HepG2 (cell line): ENCODE results near the gene ZNF581. TPM values are rescaled to one million over a fixed set of nuclear protein-coding genes. Genes with fewer than 3 reads are reported as not detected.

ENCODE experiments used
- ATAC-seq: fragments of 200-7000 bp; cut with Tn5 transposase; 3 replicates; pipeline ENCODE4 v1.9.1; 2020; ENCODE audit warnings: mild to moderate bottlenecking, moderate library complexity
- BruUV-seq: library from RNA; stranded (reverse); fragments of 400-500 nt; replicated peaks from 2 replicates; lab custom pipeline; 2021; lab: Mats Ljungman, UMichigan
- CTCF ChIA-PET: fragments of 300-600 bp; formaldehyde crosslinking; extraction: SDS; loops from one replicate; lab custom pipeline; 2021; ENCODE audit warnings: low total read pairs, inconsistent platforms, low intra/inter-chr PET ratio; lab: Yijun Ruan, JAX
- POLR2A ChIA-PET: fragments of 350-600 bp; sonication (Branson Sonifier 250); formaldehyde crosslinking; loops from one replicate; lab custom pipeline; 2020; ENCODE audit warnings: antibody characterized with exemption, inconsistent platforms; lab: Yijun Ruan, JAX
- DNase-seq: peaks from one replicate; pipeline ENCODE4 v3.0.0-alpha.2; 2015; ENCODE audit warnings: low spot score
- FAIRE-seq: peaks from 3 replicates; lab custom pipeline; 2011; peaks lifted over from hg19 to GRCh38; lab: Jason Lieb, UNC
- H2AFZ ChIP-seq: one replicate; pipeline ENCODE4 v1.6.1; 2011; ENCODE audit warnings: low read length, inconsistent platforms
- H3K27ac ChIP-seq: fragments of 300-600 bp; 3 replicates; pipeline ENCODE4 v1.8.0; 2011; ENCODE audit warnings: mixed run types, mild to moderate bottlenecking, mixed read lengths, low read length, inconsistent platforms; ENCODE audit not compliant: insufficient read depth; ENCODE audit errors: extremely low read length
- H3K27me3 ChIP-seq, 2 experiments: fragments of 200-600 bp in 1 of 2; 2 replicates in 1 of 2; 3 replicates in 1 of 2; pipeline versions ENCODE4 v1.6.0 to v1.8.0; 2011; ENCODE audit warnings: low read length in 2 of 2, mild to moderate bottlenecking in 2 of 2, moderate library complexity in 2 of 2, inconsistent platforms in 1 of 2; ENCODE audit not compliant: insufficient read depth in 2 of 2, control insufficient read depth in 1 of 2
- H3K36me3 ChIP-seq, 2 experiments: fragments of 200-600 bp in 1 of 2; replicated peaks in 1 of 2; 2 replicates in 1 of 2; 3 replicates in 1 of 2; pipeline versions ENCODE4 v1.5.1 to v1.8.0; 2011; ENCODE audit warnings: low read length in 2 of 2, inconsistent platforms in 1 of 2; ENCODE audit not compliant: insufficient read depth in 2 of 2, control insufficient read depth in 1 of 2
- H3K4me1 ChIP-seq: 2 replicates; pipeline ENCODE4 v1.5.1; 2012; ENCODE audit warnings: low read length, inconsistent platforms; ENCODE audit not compliant: insufficient read depth
- H3K4me2 ChIP-seq: 2 replicates; pipeline ENCODE4 v1.6.0; 2011; ENCODE audit warnings: low read depth, low read length, inconsistent platforms
- H3K4me3 ChIP-seq, 3 experiments: fragments of 200-600 bp in 1 of 3; sonication (generic), shearing (Covaris generic) in 1 of 3; replicated peaks in 1 of 3; 2 replicates each; pipeline ENCODE4 v1.5.1; 2011 to 2016; ENCODE audit warnings: low read length in 3 of 3, inconsistent platforms in 2 of 3, low read depth in 2 of 3, mild to moderate bottlenecking in 2 of 3, control low read depth in 1 of 3, mixed read lengths in 1 of 3; ENCODE audit not compliant: insufficient read depth in 1 of 3
- H3K79me2 ChIP-seq: one replicate; pipeline ENCODE4 v1.6.1; 2011; ENCODE audit warnings: low read length, inconsistent platforms; ENCODE audit not compliant: insufficient read depth
- H3K9ac ChIP-seq: 2 replicates; pipeline ENCODE4 v1.6.0; 2011; ENCODE audit warnings: mild to moderate bottlenecking, low read depth, low read length, inconsistent platforms; ENCODE audit not compliant: insufficient read depth
- H3K9me3 ChIP-seq: 2 replicates; pipeline ENCODE4 v1.5.1; 2012; ENCODE audit warnings: mild to moderate bottlenecking, low read length
- H4K20me1 ChIP-seq: 2 replicates; pipeline ENCODE4 v1.6.0; 2011; ENCODE audit warnings: inconsistent platforms, mild to moderate bottlenecking, low read length, moderate library complexity; ENCODE audit not compliant: insufficient read depth
- AGO2 ChIP-seq: fragments of 200-400 bp; formaldehyde crosslinking; optimal IDR thresholded peaks from 2 replicates; pipeline ENCODE3; 2017; ENCODE audit warnings: mild to moderate bottlenecking, low read depth, low read length, moderate library complexity
- DMAP1 ChIP-seq: IDR thresholded peaks from 2 replicates; pipeline ENCODE4 v1.6.1; 2016
- GABPB1 ChIP-seq: IDR thresholded peaks from 2 replicates; pipeline ENCODE4 v1.6.1; 2016; ENCODE audit warnings: mild to moderate bottlenecking, missing genetic modification reagents, moderate library complexity, missing compliant biosample characterization
- NCOA5 ChIP-seq: sonication (generic); formaldehyde crosslinking; IDR thresholded peaks from 2 replicates; pipeline ENCODE4 v1.4.0; 2020; ENCODE audit warnings: missing genetic modification reagents
- RBFOX2 ChIP-seq: fragments of 200-400 bp; formaldehyde crosslinking; IDR thresholded peaks from 2 replicates; pipeline ENCODE4 v1.6.1; 2017; ENCODE audit warnings: low read depth, mild to moderate bottlenecking, low read length
- RBM22 ChIP-seq: fragments of 200-400 bp; formaldehyde crosslinking; optimal IDR thresholded peaks from 2 replicates; pipeline ENCODE3; 2017; ENCODE audit warnings: mild to moderate bottlenecking, low read length, moderate library complexity
- SMARCE1 ChIP-seq: fragments of 450-650 bp; IDR thresholded peaks from 2 replicates; pipeline ENCODE4 v1.6.1; 2017; ENCODE audit warnings: borderline replicate concordance
- SMC3 ChIP-seq: IDR thresholded peaks from 2 replicates; pipeline ENCODE4 v1.6.1; 2011; ENCODE audit warnings: low read length, improper control_type of control experiment
- ZNF687 ChIP-seq: sonication (generic); formaldehyde crosslinking; IDR thresholded peaks from 2 replicates; pipeline ENCODE4 v1.5.1; 2020; ENCODE audit warnings: mild to moderate bottlenecking, missing genetic modification reagents, moderate library complexity
- ZSCAN30 ChIP-seq: sonication (generic); formaldehyde crosslinking; IDR thresholded peaks from 2 replicates; pipeline ENCODE4 v1.5.0; 2020; ENCODE audit warnings: mild to moderate bottlenecking, missing genetic modification reagents
- WGBS: methylation state at CpG from one replicate; pipeline ENCODE4 v1.1.6; 2017; ENCODE audit warnings: low lambda C conversion rate; 5-methylcytosine and 5-hydroxymethylcytosine counted together
- in situ Hi-C: cut with HindIII; loops from 2 replicates; pipeline ENCODE4 v1.10.0; 2017; ENCODE audit warnings: low pct_unique_long_range_greater_than_20kb; ENCODE audit not compliant: extremely low pct_ligation_motif_present
- intact Hi-C: fragments of 100-400 bp; cut with micrococcal nuclease; formaldehyde crosslinking; loops from one replicate; pipeline ENCODE4 v1.10.0; 2022; ENCODE audit not compliant: unreplicated experiment
- polyA plus RNA-seq, 8 experiments: library from polyadenylated mRNA; depleted of rRNA in 3 of 8; stranded (reverse) in 7 of 8; unstranded in 1 of 8; fragments of >200 nt; fragmentation: Illumina TruSeq in 4 of 8; extraction: Trizol in 4 of 8; gene quantifications; 2 replicates each; pipeline versions ENCODE4 v1.2.1 to v1.2.3, GENCODE V29; 2011 to 2016; ENCODE audit warnings: low read depth in 4 of 8, missing spikeins in 1 of 8, mixed read lengths in 1 of 8; ENCODE audit not compliant: insufficient read depth in 1 of 8
- total RNA-seq, 5 experiments: library from RNA; depleted of rRNA; stranded (reverse); fragments of >200 nt; fragmentation: Illumina TruSeq; extraction: Trizol; gene quantifications; 2 replicates each; pipeline ENCODE4 v1.2.3, GENCODE V29; 2016; ENCODE audit warnings: low read depth in 1 of 5
- TF ChIP-seq, protein P1 (sequence below): sonication (generic); formaldehyde crosslinking; IDR thresholded peaks from 2 replicates; pipeline ENCODE4 v1.8.1; 2023; ENCODE audit warnings: mild to moderate bottlenecking, missing genetic modification reagents

Gene ZNF581
- total and polyA plus RNA-seq, 2 of the 13 experiments (the other 11 are each of a cell fraction or from before 2014, with no cell fraction given) = 19.6 to 49.5 TPM

DNA sequence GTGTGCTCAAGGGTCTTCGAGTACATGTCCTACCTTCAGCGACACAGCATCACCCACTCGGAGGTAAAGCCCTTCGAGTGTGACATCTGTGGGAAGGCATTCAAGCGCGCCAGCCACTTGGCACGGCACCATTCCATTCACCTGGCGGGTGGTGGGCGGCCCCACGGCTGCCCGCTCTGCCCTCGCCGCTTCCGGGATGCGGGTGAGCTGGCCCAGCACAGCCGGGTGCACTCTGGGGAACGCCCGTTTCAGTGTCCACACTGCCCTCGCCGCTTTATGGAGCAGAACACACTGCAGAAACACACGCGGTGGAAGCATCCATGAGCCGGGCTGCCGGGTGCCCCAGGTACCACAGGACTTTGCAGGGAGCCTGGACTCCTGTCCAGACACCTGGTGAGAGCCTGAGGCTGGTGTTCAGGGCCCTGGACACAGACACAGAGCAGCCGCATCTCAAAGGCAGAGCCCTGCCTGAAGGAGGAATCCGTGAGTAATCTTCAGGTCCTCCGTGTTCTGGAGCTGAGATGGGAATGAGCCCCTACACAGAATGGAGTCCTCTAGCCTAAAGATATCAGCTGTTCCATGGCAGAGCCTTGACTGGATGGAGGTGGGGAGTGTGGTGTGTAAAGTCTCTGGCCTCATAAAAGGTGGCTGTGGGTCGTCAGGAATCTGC, 1.5 kb downstream of the ZNF581 start:
- TF ChIP-seq NCOA5 = no peak
- peak; percentile 74 for TF ChIP-seq AGO2
- TF ChIP-seq SMC3 = no peak
- TF ChIP-seq, protein P1, sequence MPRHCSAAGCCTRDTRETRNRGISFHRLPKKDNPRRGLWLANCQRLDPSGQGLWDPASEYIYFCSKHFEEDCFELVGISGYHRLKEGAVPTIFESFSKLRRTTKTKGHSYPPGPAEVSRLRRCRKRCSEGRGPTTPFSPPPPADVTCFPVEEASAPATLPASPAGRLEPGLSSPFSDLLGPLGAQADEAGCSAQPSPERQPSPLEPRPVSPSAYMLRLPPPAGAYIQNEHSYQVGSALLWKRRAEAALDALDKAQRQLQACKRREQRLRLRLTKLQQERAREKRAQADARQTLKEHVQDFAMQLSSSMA (CRISPR knock-in tag) = no peak
- TF ChIP-seq RBFOX2 = peak; percentile 62
- TF ChIP-seq DMAP1 (CRISPR knock-in tag) = no peak
- TF ChIP-seq GABPB1 = peak; percentile 14; the same call in 1 of the 2 replicates
- TF ChIP-seq SMARCE1 = no peak
- 0 out of 2 replicates have a peak, but pooled peaks have one; percentile 7 for TF ChIP-seq ZNF687
- TF ChIP-seq ZSCAN30 (CRISPR knock-in tag) = no peak
- peak; percentile 47 for TF ChIP-seq RBM22
- Histone ChIP-seq H3K4me2 (peak overlapping the region; percentile 84), H3K4me3 (peak overlapping the region; percentile 92 to 96 (median 92); a peak in 5 of 6 replicates), H3K9ac (peak overlapping the region; percentile 84), H3K27me3 (no peaks in the 10 kb centered on the region; a peak in 1 of 5 replicates), H3K4me1 (peaks cover 57% of the 10 kb centered on the region), H3K9me3 (no peaks in the 10 kb centered on the region), H3K79me2 (peaks cover 41% of the 10 kb centered on the region), H3K36me3 (peaks cover 0 to 10% of the 10 kb centered on the region in 2 experiments; a peak in 2 of 5 replicates), H2AFZ (no peak overlapping the region), H4K20me1 (no peaks in the 10 kb centered on the region), H3K27ac (no peak overlapping the region)
- WGBS = 95% methylated on average over 19 of the region's 28 CpGs
- DNase-seq (no peak), ATAC-seq (no peak), FAIRE-seq (no peak)
- ChIA-PET CTCF (interaction anchor here (1.1 kb wide), 1 partner anchor 9 kb away, joined by 3 read pairs; no protein-coding TSS in a partner anchor), POLR2A (interaction anchor here (2.4 kb wide), 1 partner anchor 10 kb away, joined by 10 read pairs; the partner anchor contains the start of gene U2AF2)
- intact Hi-C loops (no loop called here), in situ Hi-C loops (no loop called here)
- BruUV-seq = TSS peak; percentile 67
